NCI-H2081 (cell line): Measurements from ENCODE around the gene NRGN.
A peak's percentile ranks its signal among the peaks of the same experiment; 100 is the strongest.

Source experiments
- DNase-seq, 2 experiments: peaks; one replicate each; lab custom pipeline; 2025; lab: John Stamatoyannopoulos, UW

The NRGN gene

DNA sequence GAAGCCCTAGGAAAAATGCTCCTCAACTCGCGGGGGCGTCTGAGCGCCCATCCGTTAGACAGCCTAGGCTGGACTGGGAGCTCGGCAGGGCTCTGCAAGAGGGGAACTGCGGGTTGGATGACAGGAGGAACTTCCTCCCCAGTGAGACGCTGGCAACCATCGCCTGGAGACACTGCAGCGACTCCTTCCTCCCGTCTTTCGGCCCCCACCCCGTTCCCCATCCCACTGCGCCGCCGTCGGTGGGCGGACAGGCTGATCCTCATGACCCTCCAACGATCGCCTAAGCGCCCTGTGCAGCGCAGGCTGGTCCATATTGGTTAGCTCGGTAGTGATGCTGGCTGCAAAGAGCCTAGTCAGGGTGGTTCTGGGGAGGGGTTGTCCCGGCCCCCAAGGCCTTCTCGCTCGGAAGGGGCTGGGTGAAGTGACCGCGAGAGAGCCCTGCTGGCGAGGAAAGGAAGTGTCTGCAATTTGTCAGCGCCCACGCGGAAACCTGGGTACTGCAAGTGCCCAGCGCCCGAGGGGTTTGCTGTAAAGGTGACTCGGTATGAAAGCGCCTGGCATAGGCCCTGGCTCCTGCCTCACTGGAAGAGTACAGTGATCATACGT is 638 bp downstream of the NRGN start:
- peak; percentile 28 to 29 for DNase-seq

DNA sequence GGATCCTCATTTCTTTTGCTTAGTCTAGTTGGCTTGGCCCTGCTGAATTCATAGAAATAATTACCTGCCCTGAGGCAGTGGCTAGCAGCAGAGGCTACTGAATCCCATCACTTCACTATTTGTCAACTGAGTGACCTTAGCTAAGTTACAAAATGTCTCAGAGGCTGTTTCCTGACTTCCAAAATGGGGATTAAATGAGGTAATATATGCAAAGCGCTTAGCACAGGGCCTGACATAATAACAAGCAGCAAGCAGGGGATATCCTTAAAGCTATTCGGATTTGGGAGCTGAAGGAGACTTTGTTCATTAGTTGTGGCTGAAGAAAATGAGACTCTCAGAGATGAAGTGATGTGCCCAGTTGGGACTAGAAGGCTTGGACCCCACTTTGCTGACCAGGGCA is 2.8 kb downstream of the NRGN start:
- no peak for DNase-seq

DNA sequence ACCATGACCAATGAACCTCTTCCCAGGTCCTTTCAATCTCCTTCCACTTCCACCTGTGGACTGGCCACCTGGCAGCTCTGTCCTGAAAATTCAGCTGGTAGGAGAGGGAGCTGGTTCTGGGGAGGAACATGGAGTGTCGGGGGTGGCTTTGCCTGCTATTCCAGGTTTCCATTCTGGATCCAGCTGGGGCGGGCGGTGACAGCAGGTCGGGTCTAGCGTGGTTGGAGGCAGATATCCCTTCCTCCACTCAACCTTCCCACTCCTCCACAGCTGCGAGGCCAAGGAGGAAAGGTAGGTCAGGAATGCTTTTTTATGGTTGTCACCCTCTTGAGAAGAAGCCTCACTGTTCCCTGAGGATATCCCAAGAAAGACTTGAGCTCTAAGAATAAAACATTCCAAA is 3.3 kb downstream of the NRGN start:
- DNase-seq, result no peak

DNA sequence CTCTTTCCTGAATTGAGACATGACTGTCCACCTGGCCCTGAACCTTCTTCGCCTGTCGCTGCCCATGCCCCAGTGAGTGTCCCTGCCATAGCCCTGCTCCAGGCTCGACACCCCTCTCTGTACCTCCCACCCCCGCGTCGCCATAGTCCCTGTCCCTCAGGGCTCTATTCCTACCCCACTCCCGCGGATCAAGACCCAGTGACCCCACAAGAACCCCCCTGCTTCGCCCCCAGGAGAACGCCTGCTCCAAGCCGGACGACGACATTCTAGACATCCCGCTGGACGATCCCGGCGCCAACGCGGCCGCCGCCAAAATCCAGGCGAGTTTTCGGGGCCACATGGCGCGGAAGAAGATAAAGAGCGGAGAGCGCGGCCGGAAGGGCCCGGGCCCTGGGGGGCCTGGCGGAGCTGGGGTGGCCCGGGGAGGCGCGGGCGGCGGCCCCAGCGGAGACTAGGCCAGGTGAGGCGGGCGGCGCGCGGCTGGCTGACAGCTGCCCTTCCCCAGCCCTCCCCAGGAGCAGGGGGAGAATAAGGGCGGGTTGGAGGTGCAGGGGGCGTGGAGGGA is 5.6 kb downstream of the NRGN start:
- DNase-seq, result no peak

- DNase-seq, result peak in 1 of 2 experiments; percentile 4
Observed at GRCh38 chr11:124745835-124746620, 6.3 kb downstream of the NRGN start.

GRCh38 chr11:124746621-124747243 is 7.0 kb downstream of the NRGN start:
- DNase-seq, result peak; percentile 42 to 45

GRCh38 chr11:124747406-124748099 is 7.8 kb downstream of the NRGN start:
- DNase-seq, result no peak

DNA sequence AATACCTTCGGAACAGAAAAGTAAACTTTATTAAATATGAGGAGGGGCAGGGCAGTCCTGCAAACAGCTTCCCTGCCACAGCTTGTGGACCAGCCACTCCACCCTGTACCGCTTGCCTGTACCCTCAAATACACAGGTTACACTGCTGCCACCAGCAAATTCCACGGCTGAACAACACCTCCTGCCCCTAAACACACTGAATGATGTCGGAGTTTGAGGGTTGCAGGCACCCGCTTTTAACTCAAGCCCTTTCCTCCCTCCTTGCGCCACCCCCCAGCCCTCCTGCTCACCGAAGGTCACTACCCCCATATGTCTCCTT is 8.3 kb downstream of the NRGN start:
- DNase-seq, result no peak

GRCh38 chr11:124748481-124749343 is 9.0 kb downstream of the NRGN start:
- no peak for DNase-seq

- DNase-seq, result no peak
Observed at GRCh38 chr11:124749912-124750311, 10.2 kb downstream of the NRGN start.

DNA sequence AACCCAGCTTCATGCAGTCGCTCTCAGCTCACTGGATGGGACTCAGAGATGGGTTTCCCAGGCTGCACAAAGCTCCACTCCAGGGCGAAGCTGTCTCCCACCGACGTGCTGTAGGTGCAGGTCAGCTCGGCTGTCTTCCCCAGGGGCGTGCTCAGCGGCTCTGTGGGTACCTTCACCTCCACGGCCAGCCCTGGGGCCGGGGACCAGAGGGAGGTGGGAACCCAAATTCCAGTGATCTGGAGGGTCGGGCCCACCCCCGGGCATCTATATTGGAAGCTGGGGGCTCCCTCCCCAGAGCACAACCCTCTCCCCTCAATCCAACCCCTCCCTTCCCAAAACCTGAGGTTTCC is 11.6 kb downstream of the NRGN start:
- no peak for DNase-seq

DNA sequence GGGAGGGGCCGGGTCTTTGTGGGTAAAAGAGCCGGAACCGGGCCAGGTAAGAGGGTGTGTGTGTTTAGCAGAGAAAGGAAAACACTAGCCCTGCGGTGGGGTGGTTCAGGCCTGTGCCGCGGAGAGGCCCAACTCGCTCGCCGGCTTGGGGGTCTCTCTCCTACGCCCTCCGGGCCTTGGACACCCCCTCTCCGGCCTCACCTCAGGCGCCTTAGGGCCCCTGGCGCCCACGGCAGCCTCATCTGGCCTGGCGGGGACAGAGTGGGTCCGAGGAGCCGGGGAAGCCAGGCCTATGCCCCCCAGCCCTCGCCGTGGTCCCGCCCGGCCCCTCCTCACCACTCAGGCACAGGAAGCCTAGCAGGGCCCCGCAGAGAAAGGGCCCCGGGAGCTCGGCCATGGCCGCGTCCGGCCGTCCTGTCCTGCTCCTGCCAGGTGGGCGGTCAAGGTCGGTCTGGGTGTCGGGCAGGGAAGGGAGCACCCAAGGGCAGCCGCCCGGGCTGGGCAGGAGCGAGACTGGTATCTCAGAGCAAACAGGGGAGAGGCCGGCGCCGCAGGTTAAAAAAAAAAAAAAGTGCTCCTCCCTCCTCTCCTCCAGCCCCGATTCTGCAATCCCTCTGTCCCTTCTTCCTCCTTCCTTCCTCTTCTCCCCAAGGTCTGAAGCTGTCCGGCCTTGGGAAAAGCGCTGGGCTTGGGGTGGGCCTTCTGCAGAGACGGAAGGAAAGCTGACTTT is 12.2 kb downstream of the NRGN start, which contains the start of gene VSIG2:
TSS of gene VSIG2 (minus strand) at position 515 of the 730 bp plus-strand sequence. CDS start at position 397, 118 bp downstream.
- no peak for DNase-seq

DNA sequence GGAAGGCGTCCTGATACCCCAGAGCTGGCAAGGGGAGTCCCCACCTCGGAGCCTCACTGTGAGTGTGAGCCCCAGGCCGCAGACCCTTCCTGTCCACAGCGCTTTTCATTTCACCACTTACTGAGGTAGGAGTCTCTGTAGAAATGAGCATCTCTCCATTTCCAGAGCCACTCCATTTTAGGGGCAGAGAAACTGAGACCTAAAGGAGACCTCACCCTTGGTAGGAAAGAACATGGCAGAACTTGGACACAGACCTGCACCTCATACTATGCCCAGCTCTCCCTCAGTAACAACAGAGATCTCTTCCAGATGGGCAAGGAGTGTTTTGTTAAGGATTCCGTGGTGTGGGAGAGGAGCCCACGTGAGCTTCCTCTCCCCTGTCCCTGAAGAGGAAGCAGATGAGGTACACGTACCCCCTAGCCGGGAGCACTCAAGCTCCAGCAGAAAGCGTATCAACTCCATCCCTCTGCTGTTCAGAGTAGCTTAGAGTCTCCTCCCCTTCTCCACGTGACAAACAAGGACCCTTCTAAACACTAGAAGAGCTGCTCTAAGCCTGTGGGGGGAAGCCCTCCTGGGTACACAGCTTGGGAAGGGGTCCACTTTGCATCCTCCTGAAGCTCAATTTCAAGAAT is 12.8 kb downstream of the NRGN start:
- DNase-seq, result no peak

GRCh38 chr11:124753205-124753604 is 13.5 kb downstream of the NRGN start:
- DNase-seq, result no peak

- DNase-seq, result no peak
Observed at GRCh38 chr11:124753624-124754023, 13.9 kb downstream of the NRGN start.

- DNase-seq, result no peak
Observed at GRCh38 chr11:124754309-124754708, 14.6 kb downstream of the NRGN start.

DNA sequence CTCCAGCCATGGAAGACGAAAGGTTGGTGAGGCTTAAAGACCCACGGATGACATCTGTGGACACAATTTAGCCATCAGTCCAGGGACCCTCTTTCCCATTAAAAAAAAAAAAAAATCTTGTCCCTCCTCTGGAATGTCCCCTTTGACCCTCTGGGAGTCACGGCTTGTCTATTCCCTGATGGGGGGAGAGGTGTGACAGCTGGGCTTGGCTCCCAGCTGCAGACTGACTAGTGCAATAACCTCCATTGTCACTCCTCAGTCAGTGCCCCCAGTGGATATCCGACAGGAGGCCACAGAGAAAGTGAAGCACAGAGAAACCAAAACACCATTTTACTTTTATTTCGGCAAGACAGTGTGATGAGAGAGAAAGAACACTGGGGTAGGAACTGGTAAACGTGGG is 15.0 kb downstream of the NRGN start:
- DNase-seq, result no peak

DNA sequence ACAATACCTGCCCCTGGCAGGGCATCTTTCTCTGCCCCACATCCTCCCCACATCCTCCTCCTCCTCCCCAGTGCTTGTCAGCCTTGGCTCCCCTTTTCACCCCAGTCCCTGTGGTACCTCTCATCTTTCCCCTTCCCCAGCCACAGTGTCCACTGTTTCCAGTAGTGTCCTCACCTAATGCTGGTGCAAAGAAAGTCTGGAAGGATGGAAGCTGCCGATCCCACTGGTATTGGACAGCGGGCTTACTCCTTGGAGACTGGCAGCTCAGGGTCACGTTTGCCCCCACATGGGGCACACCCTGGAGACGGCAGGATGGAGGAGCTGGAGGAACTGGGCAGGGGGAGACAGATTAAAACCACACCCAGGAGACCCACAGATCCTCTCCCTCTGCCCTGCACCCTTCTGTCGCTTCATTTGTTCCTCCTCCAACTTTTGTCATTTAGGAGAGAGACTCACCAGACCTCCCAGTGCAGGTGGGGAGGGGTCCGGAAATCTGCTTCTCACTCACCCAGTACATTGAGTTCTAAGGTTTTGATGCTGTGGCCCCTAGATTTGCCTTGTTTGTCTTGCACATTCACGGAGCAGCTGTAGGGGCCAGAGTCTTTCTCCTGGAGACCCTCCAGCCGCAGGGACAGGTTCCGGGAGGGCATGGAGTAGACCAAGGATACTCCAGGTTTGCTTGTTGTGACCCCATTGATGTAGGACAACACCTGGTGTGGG is 16.5 kb downstream of the NRGN start:
- DNase-seq, result no peak

DNA sequence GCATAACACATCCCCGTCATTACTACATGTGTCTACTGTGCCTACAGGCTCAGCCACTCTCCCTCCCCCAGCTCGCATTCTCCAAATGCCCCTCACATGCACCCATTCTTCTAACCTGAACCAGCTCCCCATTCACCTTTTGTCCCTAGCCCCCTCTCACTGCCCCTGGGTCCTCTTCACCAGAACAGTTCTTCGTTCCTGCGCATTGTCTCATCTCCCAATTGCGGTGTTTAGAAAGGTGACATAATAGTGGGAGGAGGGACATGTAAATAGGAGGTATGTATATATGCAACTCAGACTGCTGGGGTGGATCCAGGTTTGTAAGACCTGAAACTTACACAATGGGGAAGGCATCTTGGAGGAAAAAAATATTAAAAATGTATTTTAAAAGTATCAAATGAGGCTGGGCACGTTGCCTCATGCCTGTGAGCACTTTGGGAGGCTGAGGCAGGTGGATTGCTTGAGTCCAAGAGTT is 17.0 kb downstream of the NRGN start:
- no peak for DNase-seq

DNA sequence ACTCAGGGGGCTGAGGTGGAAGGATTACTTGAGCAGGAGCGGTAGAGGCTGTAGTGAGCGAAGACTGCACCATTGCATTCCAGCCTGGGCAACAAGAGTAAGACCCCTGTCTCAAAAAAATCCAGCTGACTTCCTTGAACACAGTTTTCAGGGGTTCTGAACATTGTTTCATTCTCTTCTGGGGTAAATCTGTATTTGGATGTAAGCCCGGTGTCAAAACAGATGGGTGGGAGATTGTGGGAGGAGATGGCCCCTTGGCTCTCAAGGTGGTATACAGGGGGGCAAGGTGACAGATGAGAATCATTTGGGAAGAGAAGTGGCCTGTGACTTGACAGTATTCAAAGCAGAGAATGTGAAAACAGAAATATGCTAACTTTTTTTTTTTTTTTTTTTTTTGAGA is 17.6 kb downstream of the NRGN start:
- no peak for DNase-seq
